Fibroblast of lung (primary cell): ENCODE measurements around the gene ACSS3.

Experiments
- CTCF ChIP-seq, 2 donors: IDR thresholded peaks in 1 of 2; conservative IDR thresholded peaks in 1 of 2; 1 replicate in 1 of 2; 2 replicates in 1 of 2; pipeline ENCODE4 v1.5.1; 2011 to 2012; ENCODE audit warnings: low read length in 2 of 2, control low read depth in 1 of 2, inconsistent platforms in 1 of 2, low read depth in 1 of 2, mild to moderate bottlenecking in 1 of 2
- EZH2 ChIP-seq: IDR thresholded peaks from 2 replicates; pipeline ENCODE4 v1.5.1; 2012; ENCODE audit warnings: low read length, control low read depth, mild to moderate bottlenecking; ENCODE audit errors: missing control alignments

GRCh38 chr12:81089412-81089811, 11.5 kb downstream of the ACSS3 start:
- no peak for TF ChIP-seq CTCF (conservative IDR thresholded peaks at IDR 0.05 in 1 of 2, IDR thresholded peaks at IDR 0.05 in 1 of 2; ENCODE audit: low read depth in 1 of 2, low read length in 2 of 2)
- TF ChIP-seq EZH2 = no peak
